H1 (cell line): ENCODE measurements around the gene SMS. TPM values are rescaled to one million over a fixed set of nuclear protein-coding genes. Genes with fewer than 3 reads are reported as not detected.

ENCODE experiments used
- EZH2 ChIP-seq: fragments of 200-600 bp; sonication (generic); IDR thresholded peaks from 2 replicates; pipeline ENCODE4 v1.7.1; 2012; ENCODE audit warnings: low read depth, mild to moderate bottlenecking, moderate library complexity, low read length, inconsistent platforms; ENCODE audit not compliant: severe bottlenecking
- JUN ChIP-seq: IDR thresholded peaks from 2 replicates; pipeline ENCODE4 v1.6.1; 2011; ENCODE audit warnings: low read depth, mild to moderate bottlenecking, improper control_type of control experiment, low read length
- RAD21 ChIP-seq, 2 experiments: IDR thresholded peaks in 1 of 2; conservative IDR thresholded peaks in 1 of 2; 2 replicates each; pipeline ENCODE4 v1.6.1; 2011; ENCODE audit warnings: low read depth in 2 of 2, low read length in 2 of 2, improper control_type of control experiment in 1 of 2, inconsistent platforms in 1 of 2, mild to moderate bottlenecking in 1 of 2, moderate library complexity in 1 of 2
- polyA plus RNA-seq, 7 experiments: library from polyadenylated mRNA; depleted of rRNA in 3 of 7; stranded (reverse) in 5 of 7; unstranded in 2 of 7; fragments of >200 nt in 5 of 7; fragments of 200-250 nt in 2 of 7; gene quantifications; 1 replicate in 5 of 7; 2 replicates in 1 of 7; 4 replicates in 1 of 7; pipeline versions ENCODE4 v1.2.1 to v1.2.3, GENCODE V29; 2011 to 2013; ENCODE audit warnings: missing spikeins in 2 of 7, mixed read lengths in 2 of 7
- total RNA-seq: library from RNA; stranded (reverse); fragmentation: NEBNext Ultra II Directional; extraction: Animal tissue kit (Norgen Biotek cat#: 25700); gene quantifications from 2 replicates; pipeline ENCODE4 v1.2.1, GENCODE V29; 2021

Gene SMS
- total and polyA plus RNA-seq, 2 of the 8 experiments (the other 6 are each of a cell fraction or from before 2014, with no cell fraction given): 66.3 to 256 TPM

DNA sequence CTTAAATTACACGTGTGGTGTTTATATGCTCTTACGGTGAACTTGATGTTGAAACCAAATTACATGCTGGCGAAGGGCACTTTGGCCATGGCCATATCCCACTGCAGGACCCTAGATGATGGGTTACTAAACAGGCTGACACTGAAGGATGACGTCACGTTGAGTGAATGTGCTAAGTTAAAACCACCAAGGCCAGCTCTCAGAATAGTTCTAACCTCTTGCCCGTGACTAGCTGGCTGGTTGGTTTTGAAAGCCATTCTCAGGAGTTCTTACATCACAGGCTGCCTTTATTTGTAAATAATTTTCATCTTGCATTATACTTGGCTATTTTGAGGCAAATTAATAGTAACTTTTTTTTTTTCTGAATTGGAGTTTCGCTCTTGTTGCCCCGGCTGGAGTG lies 50.3 kb downstream of the SMS start (continued):
- no peak for TF ChIP-seq RAD21 (IDR thresholded peaks at IDR 0.05 in 1 of 2, conservative IDR thresholded peaks at IDR 0.05 in 1 of 2; ENCODE audit: low read depth in 2 of 2, low read length in 2 of 2)
- TF ChIP-seq EZH2: no peak
- TF ChIP-seq JUN: no peak
- TF ChIP-seq, all 59 proteins: peak for 0
